CD4-positive, alpha-beta T cell treated with Interleukin-6 at 100 ng/mL for 8 hours (primary cell): Measurements from ENCODE around the gene VSTM4.

Experiments used
- DNase-seq: peaks from one replicate; pipeline ENCODE4 v3.0.0-alpha.2; 2020; ENCODE audit warnings: mixed read lengths, low spot score

VSTM4 gene

GRCh38 chr10:49040601-49041000, 74.7 kb downstream of the VSTM4 start:
- no peak for DNase-seq

GRCh38 chr10:49039409-49039808, 75.9 kb downstream of the VSTM4 start:
- DNase-seq, result no peak

GRCh38 chr10:49038711-49039110, 76.6 kb downstream of the VSTM4 start:
- DNase-seq, result no peak

- DNase-seq, result no peak
Observed at GRCh38 chr10:49037187-49037586, 78.1 kb downstream of the VSTM4 start.

GRCh38 chr10:49036638-49037037, 78.7 kb downstream of the VSTM4 start:
- DNase-seq, result no peak

- no peak for DNase-seq
Observed at GRCh38 chr10:49035920-49036319, 79.4 kb downstream of the VSTM4 start.

- DNase-seq, result no peak
Observed at GRCh38 chr10:49034925-49035324, 80.4 kb downstream of the VSTM4 start.

GRCh38 chr10:49033939-49034338, 81.4 kb downstream of the VSTM4 start:
- DNase-seq, result no peak

- DNase-seq, result no peak
Observed at GRCh38 chr10:49029666-49030065, 85.7 kb downstream of the VSTM4 start.

GRCh38 chr10:49028639-49029038, 86.7 kb downstream of the VSTM4 start:
- DNase-seq, result no peak

- no peak for DNase-seq
Observed at GRCh38 chr10:49025347-49025983, 89.9 kb downstream of the VSTM4 start.

GRCh38 chr10:49024484-49024883, 90.8 kb downstream of the VSTM4 start:
- DNase-seq, result no peak

GRCh38 chr10:49023752-49024151, 91.6 kb downstream of the VSTM4 start:
- DNase-seq, result no peak

- no peak for DNase-seq
Observed at GRCh38 chr10:49023071-49023470, 92.3 kb downstream of the VSTM4 start.

GRCh38 chr10:49021685-49022084, 93.6 kb downstream of the VSTM4 start:
- DNase-seq, result no peak

GRCh38 chr10:49015700-49016099, 99.6 kb downstream of the VSTM4 start:
- no peak for DNase-seq

- no peak for DNase-seq
Observed at GRCh38 chr10:49012603-49013002, 102.7 kb downstream of the VSTM4 start.

GRCh38 chr10:49011756-49012155, 103.6 kb downstream of the VSTM4 start:
- no peak for DNase-seq

- no peak for DNase-seq
Observed at GRCh38 chr10:49010865-49011264, 104.5 kb downstream of the VSTM4 start.

- no peak for DNase-seq
Observed at GRCh38 chr10:49010295-49010694, 105.0 kb downstream of the VSTM4 start.

GRCh38 chr10:49009199-49009979, 105.9 kb downstream of the VSTM4 start:
- DNase-seq, result no peak

GRCh38 chr10:49008505-49009198, 106.7 kb downstream of the VSTM4 start:
- no peak for DNase-seq

GRCh38 chr10:49008091-49008490, 107.2 kb downstream of the VSTM4 start:
- DNase-seq, result no peak
